HEK293 (cell line): ENCODE data around the gene GPR39.
A peak's percentile ranks its signal among the peaks of the same experiment; 100 is the strongest.

Source experiments
- CTCF ChIA-PET: fragments of 350-600 bp; formaldehyde crosslinking; extraction: SDS; loops from one replicate; lab custom pipeline; 2021; ENCODE audit warnings: antibody characterized with exemption; lab: Yijun Ruan, JAX
- POLR2A ChIA-PET: fragments of 300-600 bp; formaldehyde crosslinking; extraction: SDS; loops from one replicate; lab custom pipeline; 2020; ENCODE audit warnings: antibody characterized with exemption, inconsistent platforms; lab: Yijun Ruan, JAX
- H3K27ac ChIP-seq: fragments of 200-500 bp; sonication (Bioruptor generic); 2 replicates; pipeline ENCODE4 v1.5.1; 2014; ENCODE audit warnings: low read depth, low read length, control low read depth, inconsistent platforms; ENCODE audit errors: extremely low read depth
- H3K36me3 ChIP-seq, 2 experiments: fragments of 200-500 bp in 1 of 2; sonication (Bioruptor generic) in 1 of 2; 1 replicate in 1 of 2; 2 replicates in 1 of 2; pipeline ENCODE4 v1.5.1; 2014 to 2017; ENCODE audit warnings: inconsistent platforms in 2 of 2, low read length in 2 of 2; ENCODE audit not compliant: control insufficient read depth in 2 of 2, insufficient read depth in 1 of 2
- H3K4me1 ChIP-seq: fragments of 200-500 bp; sonication (Bioruptor generic); 2 replicates; pipeline ENCODE4 v1.5.1; 2014; ENCODE audit warnings: mild to moderate bottlenecking, low read length, inconsistent platforms; ENCODE audit not compliant: control insufficient read depth, insufficient read depth
- H3K4me3 ChIP-seq: 2 replicates; pipeline ENCODE4 v1.5.1; 2011; ENCODE audit warnings: low read depth, mild to moderate bottlenecking, control low read depth, low read length, moderate library complexity
- H3K9me3 ChIP-seq: fragments of 200-500 bp; sonication (Bioruptor generic); 2 replicates; pipeline ENCODE4 v1.5.1; 2014; ENCODE audit warnings: low read depth, low read length, inconsistent platforms; ENCODE audit not compliant: control insufficient read depth, insufficient read depth
- FEZF1 ChIP-seq: fragments of 450-650 bp; formaldehyde crosslinking; IDR thresholded peaks from 2 replicates; pipeline ENCODE4 v1.5.1; 2016; ENCODE audit warnings: missing biosample characterization, missing genetic modification characterization
- HOXD13 ChIP-seq: sonication (generic); formaldehyde crosslinking; IDR thresholded peaks from 2 replicates; pipeline ENCODE4 v1.8.0; 2022; ENCODE audit warnings: missing genetic modification reagents, borderline replicate concordance
- KLF10 ChIP-seq: fragments of 450-650 bp; IDR thresholded peaks from 2 replicates; pipeline ENCODE4 v1.5.1; 2018; ENCODE audit warnings: missing biosample characterization, mild to moderate bottlenecking, missing genetic modification characterization
- KLF9 ChIP-seq: fragments of 450-650 bp; formaldehyde crosslinking; IDR thresholded peaks from 2 replicates; pipeline ENCODE4 v1.5.1; 2016; ENCODE audit warnings: missing biosample characterization, missing genetic modification characterization, low read depth
- SCRT2 ChIP-seq: fragments of 450-650 bp; formaldehyde crosslinking; IDR thresholded peaks from 2 replicates; pipeline ENCODE4 v1.5.1; 2016; ENCODE audit warnings: missing biosample characterization, missing genetic modification characterization
- WT1 ChIP-seq: fragments of 450-650 bp; formaldehyde crosslinking; IDR thresholded peaks from 2 replicates; pipeline ENCODE4 v1.5.1; 2016; ENCODE audit warnings: missing biosample characterization, missing genetic modification characterization
- ZEB2 ChIP-seq: fragments of 450-650 bp; formaldehyde crosslinking; IDR thresholded peaks from 2 replicates; pipeline ENCODE4 v1.5.1; 2016; ENCODE audit warnings: missing biosample characterization, missing genetic modification characterization
- ZFHX2 ChIP-seq: fragments of 450-650 bp; formaldehyde crosslinking; conservative IDR thresholded peaks from 2 replicates; pipeline ENCODE4 v1.5.1; 2016; ENCODE audit warnings: missing biosample characterization, missing genetic modification characterization
- ZIC2 ChIP-seq: fragments of 450-650 bp; formaldehyde crosslinking; IDR thresholded peaks from 2 replicates; pipeline ENCODE4 v1.5.1; 2016; ENCODE audit warnings: missing biosample characterization, missing genetic modification characterization
- ZNF23 ChIP-seq: fragments of 450-650 bp; formaldehyde crosslinking; IDR thresholded peaks from 2 replicates; pipeline ENCODE4 v1.5.1; 2016; ENCODE audit warnings: missing biosample characterization, missing genetic modification characterization, borderline replicate concordance
- ZNF239 ChIP-seq: fragments of 450-650 bp; formaldehyde crosslinking; IDR thresholded peaks from 2 replicates; pipeline ENCODE4 v1.5.1; 2016; ENCODE audit warnings: missing biosample characterization, missing genetic modification characterization
- ZNF335 ChIP-seq: fragments of 450-650 bp; formaldehyde crosslinking; conservative IDR thresholded peaks from 2 replicates; pipeline ENCODE4 v1.5.1; 2016; ENCODE audit warnings: missing biosample characterization, missing genetic modification characterization
- ZNF354C ChIP-seq: fragments of 450-650 bp; formaldehyde crosslinking; IDR thresholded peaks from 2 replicates; pipeline ENCODE4 v1.5.1; 2016; ENCODE audit warnings: missing biosample characterization, missing genetic modification characterization, low read depth, borderline replicate concordance
- ZNF549 ChIP-seq: fragments of 450-650 bp; IDR thresholded peaks from 2 replicates; pipeline ENCODE4 v1.5.1; 2018; ENCODE audit warnings: missing biosample characterization, missing genetic modification characterization, mild to moderate bottlenecking, inconsistent platforms, moderate library complexity
- ZNF561 ChIP-seq: fragments of 450-650 bp; IDR thresholded peaks from 2 replicates; pipeline ENCODE4 v1.5.1; 2018; ENCODE audit warnings: missing biosample characterization, missing genetic modification characterization, borderline replicate concordance
- ZNF843 ChIP-seq: fragments of 450-650 bp; formaldehyde crosslinking; IDR thresholded peaks from 2 replicates; pipeline ENCODE4 v1.5.1; 2016; ENCODE audit warnings: missing biosample characterization, missing genetic modification characterization
- TF ChIP-seq, protein P1 (sequence below): fragments of 450-650 bp; formaldehyde crosslinking; IDR thresholded peaks from 2 replicates; pipeline ENCODE4 v1.5.1; 2016; ENCODE audit warnings: missing biosample characterization, missing genetic modification characterization
- TF ChIP-seq, protein P2 (sequence below): fragments of 450-650 bp; formaldehyde crosslinking; IDR thresholded peaks from 2 replicates; pipeline ENCODE4 v1.5.1; 2016; ENCODE audit warnings: missing biosample characterization, missing genetic modification characterization
- TF ChIP-seq, protein P3 (sequence below): fragments of 450-650 bp; formaldehyde crosslinking; IDR thresholded peaks from 2 replicates; pipeline ENCODE4 v1.5.1; 2016; ENCODE audit warnings: missing biosample characterization, missing genetic modification characterization, low read depth
- TF ChIP-seq, protein P4 (sequence below): fragments of 450-650 bp; formaldehyde crosslinking; IDR thresholded peaks from 2 replicates; pipeline ENCODE4 v1.5.1; 2016; ENCODE audit warnings: missing biosample characterization, missing genetic modification characterization, low read depth

GPR39 gene

DNA sequence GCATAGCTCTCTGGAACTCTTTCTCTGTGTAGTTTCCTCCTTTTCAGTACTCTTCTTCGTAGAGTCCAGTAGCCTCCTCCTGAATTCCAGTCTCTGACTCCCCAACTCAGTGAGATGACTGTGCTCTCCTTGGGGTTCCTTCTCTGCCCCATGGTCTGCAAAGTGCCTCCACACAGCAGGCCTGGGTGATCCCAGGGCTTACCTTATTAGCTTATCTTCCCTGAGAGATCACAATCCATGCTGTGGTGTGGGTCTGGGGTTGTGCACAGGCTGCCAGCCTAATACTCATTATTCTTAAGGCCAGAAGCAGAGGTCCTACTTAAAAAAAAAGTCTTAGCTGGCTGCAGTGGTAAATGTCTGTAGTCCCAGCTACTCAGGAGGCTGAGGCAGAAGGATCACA is 4.6 kb upstream of the GPR39 start:
- CTCF ChIA-PET = interaction anchor here (1.1 kb wide), 1 partner anchor 8 kb away, joined by 4 read pairs; no protein-coding TSS in a partner anchor
- TF ChIP-seq ZIC2 (tag by site-specific recombination) = peak; percentile 45; the same call in 1 of the 2 replicates
- TF ChIP-seq HOXD13 = no peak
- TF ChIP-seq, all 188 proteins: peak for 1

DNA sequence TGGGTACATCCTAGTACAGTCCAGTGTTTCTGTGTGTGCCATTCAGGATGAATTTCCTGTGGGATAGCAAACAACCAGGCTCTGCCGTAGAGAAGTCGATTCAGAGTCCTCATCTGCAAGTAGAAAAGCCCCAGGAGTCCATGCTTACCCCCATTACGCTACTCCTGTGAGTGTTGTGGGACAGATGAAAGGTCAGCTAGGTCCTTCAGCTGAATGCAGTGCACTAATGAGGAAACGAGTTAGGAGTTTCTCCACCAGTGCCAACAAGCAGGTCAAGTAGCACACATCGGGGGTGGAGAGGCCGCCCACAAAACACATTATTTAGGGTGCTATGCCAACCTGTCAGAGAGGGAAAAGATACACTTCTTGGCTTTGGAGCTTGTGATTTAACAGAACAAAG is 2.5 kb upstream of the GPR39 start:
- Histone ChIP-seq H3K4me1 (peaks cover 10% of the 10 kb centered on the region; the same call in 1 of the 2 replicates), H3K27ac (no peak overlapping the region), H3K4me3 (no peak overlapping the region), H3K9me3 (no peaks in the 10 kb centered on the region), H3K36me3 (no peaks in the 10 kb centered on the region)
- ChIA-PET POLR2A (no interaction called here), CTCF (interaction anchor here (0.7 to 0.9 kb wide), 3 partner anchors 13 to 1433 kb away, joined by 3 to 6 read pairs (median 3); no protein-coding TSS in a partner anchor)
- TF ChIP-seq ZFHX2 (tag by site-specific recombination) (0 out of 2 replicates have a peak, but pooled peaks have one; percentile 14), ZNF549 (no peak), ZEB2 (tag by site-specific recombination) (no peak)

More for the DNA sequence above, 4.6 kb upstream of the GPR39 start:
- Histone ChIP-seq H3K27ac (no peak overlapping the region), H3K36me3 (no peaks in the 10 kb centered on the region), H3K9me3 (no peaks in the 10 kb centered on the region), H3K4me3 (no peak overlapping the region), H3K4me1 (peaks cover 9% of the 10 kb centered on the region; the same call in 1 of the 2 replicates)
- POLR2A ChIA-PET = no interaction called here

DNA sequence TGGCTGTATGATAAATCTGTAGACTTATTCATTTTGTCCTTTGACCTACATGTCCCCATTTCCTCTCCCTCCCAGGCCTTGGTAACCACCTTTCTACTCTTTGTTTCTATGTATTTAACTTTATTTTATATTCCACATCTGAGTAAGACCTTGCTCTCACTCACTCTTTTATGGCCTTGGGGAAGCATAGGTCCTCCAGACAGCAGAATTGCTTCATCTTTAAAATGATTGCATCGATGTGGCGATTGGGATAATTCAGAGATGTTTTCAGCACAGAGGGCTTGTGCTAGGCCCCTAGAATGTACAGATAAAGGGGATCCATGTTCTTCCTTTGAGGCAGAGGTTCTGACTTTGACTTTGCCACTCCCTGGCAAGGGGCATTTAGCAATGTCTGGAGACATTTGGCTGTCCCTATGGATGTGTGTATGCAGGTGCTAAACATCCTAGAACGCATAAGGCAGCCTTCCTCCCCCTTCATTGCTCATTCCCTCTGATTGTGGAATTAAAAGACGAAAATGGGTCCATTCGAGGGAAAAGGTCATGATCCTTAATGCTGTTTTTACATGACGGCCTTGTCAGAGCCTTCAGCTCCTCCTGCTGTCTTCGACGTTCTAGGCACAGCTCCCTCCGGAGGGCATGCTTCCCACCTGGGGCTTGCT is 1.2 kb upstream of the GPR39 start:
- no peaks in the 10 kb centered on the region for H3K36me3 ChIP-seq
- CTCF ChIA-PET = interaction anchor here (0.6 kb wide), 1 partner anchor 98 kb away, joined by 4 read pairs; no protein-coding TSS in a partner anchor
- peaks cover 10% of the 10 kb centered on the region; the same call in 1 of the 2 replicates for H3K4me1 ChIP-seq
- TF ChIP-seq ZNF335 (tag by site-specific recombination) = peak; percentile 65; the same call in 1 of the 2 replicates
- peak; percentile 89 for TF ChIP-seq ZNF239 (tag by site-specific recombination)
- TF ChIP-seq, protein P1, sequence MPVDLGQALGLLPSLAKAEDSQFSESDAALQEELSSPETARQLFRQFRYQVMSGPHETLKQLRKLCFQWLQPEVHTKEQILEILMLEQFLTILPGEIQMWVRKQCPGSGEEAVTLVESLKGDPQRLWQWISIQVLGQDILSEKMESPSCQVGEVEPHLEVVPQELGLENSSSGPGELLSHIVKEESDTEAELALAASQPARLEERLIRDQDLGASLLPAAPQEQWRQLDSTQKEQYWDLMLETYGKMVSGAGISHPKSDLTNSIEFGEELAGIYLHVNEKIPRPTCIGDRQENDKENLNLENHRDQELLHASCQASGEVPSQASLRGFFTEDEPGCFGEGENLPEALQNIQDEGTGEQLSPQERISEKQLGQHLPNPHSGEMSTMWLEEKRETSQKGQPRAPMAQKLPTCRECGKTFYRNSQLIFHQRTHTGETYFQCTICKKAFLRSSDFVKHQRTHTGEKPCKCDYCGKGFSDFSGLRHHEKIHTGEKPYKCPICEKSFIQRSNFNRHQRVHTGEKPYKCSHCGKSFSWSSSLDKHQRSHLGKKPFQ (tag by site-specific recombination) = no peak
- TF ChIP-seq KLF9 = no peak
- no peak for TF ChIP-seq SCRT2 (tag by site-specific recombination)
- TF ChIP-seq, protein P2, sequence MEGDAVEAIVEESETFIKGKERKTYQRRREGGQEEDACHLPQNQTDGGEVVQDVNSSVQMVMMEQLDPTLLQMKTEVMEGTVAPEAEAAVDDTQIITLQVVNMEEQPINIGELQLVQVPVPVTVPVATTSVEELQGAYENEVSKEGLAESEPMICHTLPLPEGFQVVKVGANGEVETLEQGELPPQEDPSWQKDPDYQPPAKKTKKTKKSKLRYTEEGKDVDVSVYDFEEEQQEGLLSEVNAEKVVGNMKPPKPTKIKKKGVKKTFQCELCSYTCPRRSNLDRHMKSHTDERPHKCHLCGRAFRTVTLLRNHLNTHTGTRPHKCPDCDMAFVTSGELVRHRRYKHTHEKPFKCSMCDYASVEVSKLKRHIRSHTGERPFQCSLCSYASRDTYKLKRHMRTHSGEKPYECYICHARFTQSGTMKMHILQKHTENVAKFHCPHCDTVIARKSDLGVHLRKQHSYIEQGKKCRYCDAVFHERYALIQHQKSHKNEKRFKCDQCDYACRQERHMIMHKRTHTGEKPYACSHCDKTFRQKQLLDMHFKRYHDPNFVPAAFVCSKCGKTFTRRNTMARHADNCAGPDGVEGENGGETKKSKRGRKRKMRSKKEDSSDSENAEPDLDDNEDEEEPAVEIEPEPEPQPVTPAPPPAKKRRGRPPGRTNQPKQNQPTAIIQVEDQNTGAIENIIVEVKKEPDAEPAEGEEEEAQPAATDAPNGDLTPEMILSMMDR (tag by site-specific recombination) = 0 out of 2 replicates have a peak, but pooled peaks have one; percentile 18
- TF ChIP-seq ZNF354C (tag by site-specific recombination) = no peak
- TF ChIP-seq ZFHX2 (tag by site-specific recombination) = no peak
- TF ChIP-seq ZNF23 = no peak
- no peak for TF ChIP-seq WT1 (tag by site-specific recombination)
- TF ChIP-seq ZNF561 = no peak
- TF ChIP-seq ZNF843 (tag by site-specific recombination) = no peak
- TF ChIP-seq, protein P3, sequence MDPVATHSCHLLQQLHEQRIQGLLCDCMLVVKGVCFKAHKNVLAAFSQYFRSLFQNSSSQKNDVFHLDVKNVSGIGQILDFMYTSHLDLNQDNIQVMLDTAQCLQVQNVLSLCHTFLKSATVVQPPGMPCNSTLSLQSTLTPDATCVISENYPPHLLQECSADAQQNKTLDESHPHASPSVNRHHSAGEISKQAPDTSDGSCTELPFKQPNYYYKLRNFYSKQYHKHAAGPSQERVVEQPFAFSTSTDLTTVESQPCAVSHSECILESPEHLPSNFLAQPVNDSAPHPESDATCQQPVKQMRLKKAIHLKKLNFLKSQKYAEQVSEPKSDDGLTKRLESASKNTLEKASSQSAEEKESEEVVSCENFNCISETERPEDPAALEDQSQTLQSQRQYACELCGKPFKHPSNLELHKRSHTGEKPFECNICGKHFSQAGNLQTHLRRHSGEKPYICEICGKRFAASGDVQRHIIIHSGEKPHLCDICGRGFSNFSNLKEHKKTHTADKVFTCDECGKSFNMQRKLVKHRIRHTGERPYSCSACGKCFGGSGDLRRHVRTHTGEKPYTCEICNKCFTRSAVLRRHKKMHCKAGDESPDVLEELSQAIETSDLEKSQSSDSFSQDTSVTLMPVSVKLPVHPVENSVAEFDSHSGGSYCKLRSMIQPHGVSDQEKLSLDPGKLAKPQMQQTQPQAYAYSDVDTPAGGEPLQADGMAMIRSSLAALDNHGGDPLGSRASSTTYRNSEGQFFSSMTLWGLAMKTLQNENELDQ (tag by site-specific recombination) = no peak
- no peak for TF ChIP-seq KLF10 (tag by site-specific recombination)
- TF ChIP-seq, protein P4, sequence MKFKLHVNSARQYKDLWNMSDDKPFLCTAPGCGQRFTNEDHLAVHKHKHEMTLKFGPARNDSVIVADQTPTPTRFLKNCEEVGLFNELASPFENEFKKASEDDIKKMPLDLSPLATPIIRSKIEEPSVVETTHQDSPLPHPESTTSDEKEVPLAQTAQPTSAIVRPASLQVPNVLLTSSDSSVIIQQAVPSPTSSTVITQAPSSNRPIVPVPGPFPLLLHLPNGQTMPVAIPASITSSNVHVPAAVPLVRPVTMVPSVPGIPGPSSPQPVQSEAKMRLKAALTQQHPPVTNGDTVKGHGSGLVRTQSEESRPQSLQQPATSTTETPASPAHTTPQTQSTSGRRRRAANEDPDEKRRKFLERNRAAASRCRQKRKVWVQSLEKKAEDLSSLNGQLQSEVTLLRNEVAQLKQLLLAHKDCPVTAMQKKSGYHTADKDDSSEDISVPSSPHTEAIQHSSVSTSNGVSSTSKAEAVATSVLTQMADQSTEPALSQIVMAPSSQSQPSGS = no peak
- TF ChIP-seq FEZF1 = no peak
- no peaks in the 10 kb centered on the region for H3K9me3 ChIP-seq
- POLR2A ChIA-PET = interaction anchor here (0.8 kb wide), 1 partner anchor 13 kb away, joined by 4 read pairs; no protein-coding TSS in a partner anchor
- H3K27ac ChIP-seq = no peak overlapping the region
- H3K4me3 ChIP-seq = no peak overlapping the region
